HepG2 (cell line): ENCODE results near the gene LRRC40. TPM values are rescaled to one million over a fixed set of nuclear protein-coding genes. Genes with fewer than 3 reads are reported as not detected.
A peak's percentile ranks its signal among the peaks of the same experiment; 100 is the strongest.

ENCODE experiments used
- GTF2F1 ChIP-seq: fragments of 150-350 bp; IDR thresholded peaks from 2 replicates; pipeline ENCODE4 v1.6.1; 2014; ENCODE audit warnings: low read length
- KLF16 ChIP-seq, 2 experiments: sonication (generic) in 1 of 2; formaldehyde crosslinking in 1 of 2; IDR thresholded peaks; 2 replicates each; pipeline versions ENCODE4 v1.6.1 to v1.8.0; 2016 to 2023; ENCODE audit warnings: missing genetic modification reagents in 2 of 2, missing compliant biosample characterization in 1 of 2
- NAIF1 ChIP-seq: sonication (generic); formaldehyde crosslinking; IDR thresholded peaks from 2 replicates; pipeline ENCODE4 v1.5.0; 2020; ENCODE audit warnings: mild to moderate bottlenecking, missing genetic modification reagents, borderline replicate concordance
- RBM22 ChIP-seq: fragments of 200-400 bp; formaldehyde crosslinking; optimal IDR thresholded peaks from 2 replicates; pipeline ENCODE3; 2017; ENCODE audit warnings: mild to moderate bottlenecking, low read length, moderate library complexity
- TBX2 ChIP-seq: sonication (generic); formaldehyde crosslinking; IDR thresholded peaks from 2 replicates; pipeline ENCODE4 v1.5.0; 2020; ENCODE audit warnings: missing genetic modification reagents, mild to moderate bottlenecking, borderline replicate concordance
- ZNF274 ChIP-seq: sonication (generic); formaldehyde crosslinking; IDR thresholded peaks from 2 replicates; pipeline ENCODE4 v1.5.1; 2020; ENCODE audit warnings: mild to moderate bottlenecking, missing genetic modification reagents
- ZNF570 ChIP-seq: sonication (generic); formaldehyde crosslinking; IDR thresholded peaks from 2 replicates; pipeline ENCODE4 v1.4.0; 2020; ENCODE audit warnings: mild to moderate bottlenecking, missing genetic modification reagents, borderline replicate concordance
- ZNF879 ChIP-seq: sonication (generic); formaldehyde crosslinking; IDR thresholded peaks from 2 replicates; pipeline ENCODE4 v1.8.1; 2023; ENCODE audit warnings: missing genetic modification reagents
- polyA plus RNA-seq, 8 experiments: library from polyadenylated mRNA; depleted of rRNA in 3 of 8; stranded (reverse) in 7 of 8; unstranded in 1 of 8; fragments of >200 nt; fragmentation: Illumina TruSeq in 4 of 8; extraction: Trizol in 4 of 8; gene quantifications; 2 replicates each; pipeline versions ENCODE4 v1.2.1 to v1.2.3, GENCODE V29; 2011 to 2016; ENCODE audit warnings: low read depth in 4 of 8, missing spikeins in 1 of 8, mixed read lengths in 1 of 8; ENCODE audit not compliant: insufficient read depth in 1 of 8
- total RNA-seq, 5 experiments: library from RNA; depleted of rRNA; stranded (reverse); fragments of >200 nt; fragmentation: Illumina TruSeq; extraction: Trizol; gene quantifications; 2 replicates each; pipeline ENCODE4 v1.2.3, GENCODE V29; 2016; ENCODE audit warnings: low read depth in 1 of 5
- TF ChIP-seq, protein P1 (sequence below): sonication (generic); formaldehyde crosslinking; IDR thresholded peaks from 2 replicates; pipeline ENCODE4 v1.9.0; 2022; ENCODE audit warnings: missing genetic modification reagents, mild to moderate bottlenecking, borderline replicate concordance
- TF ChIP-seq, protein P2 (sequence below): sonication (generic); formaldehyde crosslinking; IDR thresholded peaks from 2 replicates; pipeline ENCODE4 v1.4.0; 2020; ENCODE audit warnings: mild to moderate bottlenecking, missing genetic modification reagents
- TF ChIP-seq, protein P3 (sequence below): sonication (generic); formaldehyde crosslinking; IDR thresholded peaks from 2 replicates; pipeline ENCODE4 v1.4.0; 2020; ENCODE audit warnings: missing genetic modification reagents, mild to moderate bottlenecking, borderline replicate concordance
- TF ChIP-seq, protein P4 (sequence below): sonication (generic); formaldehyde crosslinking; IDR thresholded peaks from 2 replicates; pipeline ENCODE4 v1.9.0; 2021; ENCODE audit warnings: mild to moderate bottlenecking, missing genetic modification reagents
- TF ChIP-seq, protein P5 (sequence below): sonication (generic); formaldehyde crosslinking; IDR thresholded peaks from 2 replicates; pipeline ENCODE4 v1.4.0; 2020; ENCODE audit warnings: missing genetic modification reagents

Gene LRRC40
- total and polyA plus RNA-seq, 2 of the 13 experiments (the other 11 are each of a cell fraction or from before 2014, with no cell fraction given) = 10.3 to 32.7 TPM

DNA sequence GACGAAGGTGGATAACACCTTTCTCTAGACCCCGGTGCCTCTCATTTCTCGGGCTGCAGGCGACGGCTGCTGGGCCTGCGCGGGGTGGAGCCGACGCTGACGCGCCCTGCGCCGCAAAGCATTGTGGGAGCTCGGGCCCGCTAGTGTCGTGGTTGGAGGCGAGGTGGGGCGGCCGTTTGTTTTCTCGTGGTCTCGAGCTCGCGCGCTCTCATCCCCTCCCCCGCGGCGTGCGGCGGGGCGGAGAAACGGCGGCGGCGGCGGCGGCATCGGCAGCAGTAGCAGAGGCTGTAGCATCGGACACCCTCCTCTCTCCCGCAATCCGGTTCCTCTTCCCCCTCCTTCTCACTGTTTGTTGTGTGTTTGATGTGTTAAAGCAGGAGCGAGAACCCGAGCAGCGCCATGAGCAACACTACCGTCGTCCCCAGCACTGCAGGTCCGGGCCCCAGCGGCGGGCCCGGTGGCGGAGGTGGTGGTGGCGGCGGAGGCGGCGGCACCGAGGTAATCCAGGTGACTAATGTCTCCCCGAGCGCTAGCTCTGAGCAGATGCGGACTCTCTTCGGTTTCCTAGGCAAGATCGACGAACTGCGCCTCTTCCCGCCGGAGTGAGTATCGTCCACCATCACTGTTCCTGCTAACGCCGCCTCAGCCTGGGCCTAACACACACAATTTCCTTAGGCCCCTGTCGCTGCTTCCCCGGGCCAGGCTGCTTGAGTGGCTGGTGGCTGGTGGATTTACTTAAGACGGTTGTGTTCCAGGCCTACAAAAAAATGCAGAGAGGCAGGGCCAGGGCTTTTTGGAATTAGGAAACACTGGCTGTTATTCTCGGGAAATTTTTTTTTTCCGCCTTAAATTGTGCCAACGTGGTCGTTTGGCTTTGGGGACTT is 16.1 kb upstream of the LRRC40 start, which contains the start of gene SRSF11 (continued):
- TF ChIP-seq, protein P1, sequence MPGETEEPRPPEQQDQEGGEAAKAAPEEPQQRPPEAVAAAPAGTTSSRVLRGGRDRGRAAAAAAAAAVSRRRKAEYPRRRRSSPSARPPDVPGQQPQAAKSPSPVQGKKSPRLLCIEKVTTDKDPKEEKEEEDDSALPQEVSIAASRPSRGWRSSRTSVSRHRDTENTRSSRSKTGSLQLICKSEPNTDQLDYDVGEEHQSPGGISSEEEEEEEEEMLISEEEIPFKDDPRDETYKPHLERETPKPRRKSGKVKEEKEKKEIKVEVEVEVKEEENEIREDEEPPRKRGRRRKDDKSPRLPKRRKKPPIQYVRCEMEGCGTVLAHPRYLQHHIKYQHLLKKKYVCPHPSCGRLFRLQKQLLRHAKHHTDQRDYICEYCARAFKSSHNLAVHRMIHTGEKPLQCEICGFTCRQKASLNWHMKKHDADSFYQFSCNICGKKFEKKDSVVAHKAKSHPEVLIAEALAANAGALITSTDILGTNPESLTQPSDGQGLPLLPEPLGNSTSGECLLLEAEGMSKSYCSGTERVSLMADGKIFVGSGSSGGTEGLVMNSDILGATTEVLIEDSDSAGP = peak; percentile 94
- TF ChIP-seq, protein P2, sequence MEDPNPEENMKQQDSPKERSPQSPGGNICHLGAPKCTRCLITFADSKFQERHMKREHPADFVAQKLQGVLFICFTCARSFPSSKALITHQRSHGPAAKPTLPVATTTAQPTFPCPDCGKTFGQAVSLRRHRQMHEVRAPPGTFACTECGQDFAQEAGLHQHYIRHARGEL = no peak
- TF ChIP-seq ZNF879 = peak; percentile 63; the same call in 1 of the 2 replicates
- peak; percentile 85 for TF ChIP-seq NAIF1 (CRISPR knock-in tag)
- TF ChIP-seq, protein P3, sequence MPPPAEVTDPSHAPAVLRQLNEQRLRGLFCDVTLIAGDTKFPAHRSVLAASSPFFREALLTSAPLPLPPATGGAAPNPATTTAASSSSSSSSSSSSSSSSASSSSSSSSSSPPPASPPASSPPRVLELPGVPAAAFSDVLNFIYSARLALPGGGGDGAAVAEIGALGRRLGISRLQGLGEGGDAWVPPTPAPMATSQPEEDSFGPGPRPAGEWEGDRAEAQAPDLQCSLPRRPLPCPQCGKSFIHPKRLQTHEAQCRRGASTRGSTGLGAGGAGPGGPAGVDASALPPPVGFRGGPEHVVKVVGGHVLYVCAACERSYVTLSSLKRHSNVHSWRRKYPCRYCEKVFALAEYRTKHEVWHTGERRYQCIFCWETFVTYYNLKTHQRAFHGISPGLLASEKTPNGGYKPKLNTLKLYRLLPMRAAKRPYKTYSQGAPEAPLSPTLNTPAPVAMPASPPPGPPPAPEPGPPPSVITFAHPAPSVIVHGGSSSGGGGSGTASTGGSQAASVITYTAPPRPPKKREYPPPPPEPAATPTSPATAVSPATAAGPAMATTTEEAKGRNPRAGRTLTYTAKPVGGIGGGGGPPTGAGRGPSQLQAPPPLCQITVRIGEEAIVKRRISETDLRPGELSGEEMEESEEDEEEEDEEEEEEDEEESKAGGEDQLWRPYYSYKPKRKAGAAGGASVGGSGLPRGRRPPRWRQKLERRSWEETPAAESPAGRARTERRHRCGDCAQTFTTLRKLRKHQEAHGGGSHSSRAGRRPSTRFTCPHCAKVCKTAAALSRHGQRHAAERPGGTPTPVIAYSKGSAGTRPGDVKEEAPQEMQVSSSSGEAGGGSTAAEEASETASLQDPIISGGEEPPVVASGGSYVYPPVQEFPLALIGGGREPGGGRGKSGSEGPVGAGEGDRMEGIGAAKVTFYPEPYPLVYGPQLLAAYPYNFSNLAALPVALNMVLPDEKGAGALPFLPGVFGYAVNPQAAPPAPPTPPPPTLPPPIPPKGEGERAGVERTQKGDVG = peak; percentile 68; the same call in 1 of the 2 replicates
- TF ChIP-seq TBX2 (CRISPR knock-in tag) = peak; percentile 68; the same call in 1 of the 2 replicates
- TF ChIP-seq, protein P4, sequence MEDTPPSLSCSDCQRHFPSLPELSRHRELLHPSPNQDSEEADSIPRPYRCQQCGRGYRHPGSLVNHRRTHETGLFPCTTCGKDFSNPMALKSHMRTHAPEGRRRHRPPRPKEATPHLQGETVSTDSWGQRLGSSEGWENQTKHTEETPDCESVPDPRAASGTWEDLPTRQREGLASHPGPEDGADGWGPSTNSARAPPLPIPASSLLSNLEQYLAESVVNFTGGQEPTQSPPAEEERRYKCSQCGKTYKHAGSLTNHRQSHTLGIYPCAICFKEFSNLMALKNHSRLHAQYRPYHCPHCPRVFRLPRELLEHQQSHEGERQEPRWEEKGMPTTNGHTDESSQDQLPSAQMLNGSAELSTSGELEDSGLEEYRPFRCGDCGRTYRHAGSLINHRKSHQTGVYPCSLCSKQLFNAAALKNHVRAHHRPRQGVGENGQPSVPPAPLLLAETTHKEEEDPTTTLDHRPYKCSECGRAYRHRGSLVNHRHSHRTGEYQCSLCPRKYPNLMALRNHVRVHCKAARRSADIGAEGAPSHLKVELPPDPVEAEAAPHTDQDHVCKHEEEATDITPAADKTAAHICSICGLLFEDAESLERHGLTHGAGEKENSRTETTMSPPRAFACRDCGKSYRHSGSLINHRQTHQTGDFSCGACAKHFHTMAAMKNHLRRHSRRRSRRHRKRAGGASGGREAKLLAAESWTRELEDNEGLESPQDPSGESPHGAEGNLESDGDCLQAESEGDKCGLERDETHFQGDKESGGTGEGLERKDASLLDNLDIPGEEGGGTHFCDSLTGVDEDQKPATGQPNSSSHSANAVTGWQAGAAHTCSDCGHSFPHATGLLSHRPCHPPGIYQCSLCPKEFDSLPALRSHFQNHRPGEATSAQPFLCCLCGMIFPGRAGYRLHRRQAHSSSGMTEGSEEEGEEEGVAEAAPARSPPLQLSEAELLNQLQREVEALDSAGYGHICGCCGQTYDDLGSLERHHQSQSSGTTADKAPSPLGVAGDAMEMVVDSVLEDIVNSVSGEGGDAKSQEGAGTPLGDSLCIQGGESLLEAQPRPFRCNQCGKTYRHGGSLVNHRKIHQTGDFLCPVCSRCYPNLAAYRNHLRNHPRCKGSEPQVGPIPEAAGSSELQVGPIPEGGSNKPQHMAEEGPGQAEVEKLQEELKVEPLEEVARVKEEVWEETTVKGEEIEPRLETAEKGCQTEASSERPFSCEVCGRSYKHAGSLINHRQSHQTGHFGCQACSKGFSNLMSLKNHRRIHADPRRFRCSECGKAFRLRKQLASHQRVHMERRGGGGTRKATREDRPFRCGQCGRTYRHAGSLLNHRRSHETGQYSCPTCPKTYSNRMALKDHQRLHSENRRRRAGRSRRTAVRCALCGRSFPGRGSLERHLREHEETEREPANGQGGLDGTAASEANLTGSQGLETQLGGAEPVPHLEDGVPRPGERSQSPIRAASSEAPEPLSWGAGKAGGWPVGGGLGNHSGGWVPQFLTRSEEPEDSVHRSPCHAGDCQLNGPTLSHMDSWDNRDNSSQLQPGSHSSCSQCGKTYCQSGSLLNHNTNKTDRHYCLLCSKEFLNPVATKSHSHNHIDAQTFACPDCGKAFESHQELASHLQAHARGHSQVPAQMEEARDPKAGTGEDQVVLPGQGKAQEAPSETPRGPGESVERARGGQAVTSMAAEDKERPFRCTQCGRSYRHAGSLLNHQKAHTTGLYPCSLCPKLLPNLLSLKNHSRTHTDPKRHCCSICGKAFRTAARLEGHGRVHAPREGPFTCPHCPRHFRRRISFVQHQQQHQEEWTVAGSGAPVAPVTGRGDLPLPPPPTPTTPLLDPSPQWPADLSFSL (CRISPR knock-in tag) = peak; percentile 45; the same call in 1 of the 2 replicates
- no peak for TF ChIP-seq GTF2F1
- TF ChIP-seq RBM22 = peak; percentile 88
- TF ChIP-seq KLF16 (CRISPR knock-in tag; IDR thresholded peaks at IDR 0.05) = peak in 1 of 2 experiments; percentile 44; a peak in 1 of 4 replicates
- TF ChIP-seq, protein P5, sequence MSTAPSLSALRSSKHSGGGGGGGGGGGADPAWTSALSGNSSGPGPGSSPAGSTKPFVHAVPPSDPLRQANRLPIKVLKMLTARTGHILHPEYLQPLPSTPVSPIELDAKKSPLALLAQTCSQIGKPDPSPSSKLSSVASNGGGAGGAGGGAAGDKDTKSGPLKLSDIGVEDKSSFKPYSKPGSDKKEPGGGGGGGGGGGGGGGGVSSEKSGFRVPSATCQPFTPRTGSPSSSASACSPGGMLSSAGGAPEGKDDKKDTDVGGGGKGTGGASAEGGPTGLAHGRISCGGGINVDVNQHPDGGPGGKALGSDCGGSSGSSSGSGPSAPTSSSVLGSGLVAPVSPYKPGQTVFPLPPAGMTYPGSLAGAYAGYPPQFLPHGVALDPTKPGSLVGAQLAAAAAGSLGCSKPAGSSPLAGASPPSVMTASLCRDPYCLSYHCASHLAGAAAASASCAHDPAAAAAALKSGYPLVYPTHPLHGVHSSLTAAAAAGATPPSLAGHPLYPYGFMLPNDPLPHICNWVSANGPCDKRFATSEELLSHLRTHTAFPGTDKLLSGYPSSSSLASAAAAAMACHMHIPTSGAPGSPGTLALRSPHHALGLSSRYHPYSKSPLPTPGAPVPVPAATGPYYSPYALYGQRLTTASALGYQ = no peak
- TF ChIP-seq ZNF274 (CRISPR knock-in tag) = peak; percentile 54; the same call in 1 of the 2 replicates
- TF ChIP-seq ZNF570 = no peak
